HL-60/S4 treated with phorbol 12-myristate 13-acetate at 8.2 ng/mL for 4 days and 3 days (cell line): Measurements from ENCODE around the gene SIVA1.

ENCODE experiments used
- in situ Hi-C: fragments of 300-500 bp; cut with MboI; formaldehyde crosslinking; loops from 2 replicates; pipeline ENCODE4 v1.15.0; 2022; ENCODE audit warnings: low sequenced_read_pairs

Gene SIVA1

DNA sequence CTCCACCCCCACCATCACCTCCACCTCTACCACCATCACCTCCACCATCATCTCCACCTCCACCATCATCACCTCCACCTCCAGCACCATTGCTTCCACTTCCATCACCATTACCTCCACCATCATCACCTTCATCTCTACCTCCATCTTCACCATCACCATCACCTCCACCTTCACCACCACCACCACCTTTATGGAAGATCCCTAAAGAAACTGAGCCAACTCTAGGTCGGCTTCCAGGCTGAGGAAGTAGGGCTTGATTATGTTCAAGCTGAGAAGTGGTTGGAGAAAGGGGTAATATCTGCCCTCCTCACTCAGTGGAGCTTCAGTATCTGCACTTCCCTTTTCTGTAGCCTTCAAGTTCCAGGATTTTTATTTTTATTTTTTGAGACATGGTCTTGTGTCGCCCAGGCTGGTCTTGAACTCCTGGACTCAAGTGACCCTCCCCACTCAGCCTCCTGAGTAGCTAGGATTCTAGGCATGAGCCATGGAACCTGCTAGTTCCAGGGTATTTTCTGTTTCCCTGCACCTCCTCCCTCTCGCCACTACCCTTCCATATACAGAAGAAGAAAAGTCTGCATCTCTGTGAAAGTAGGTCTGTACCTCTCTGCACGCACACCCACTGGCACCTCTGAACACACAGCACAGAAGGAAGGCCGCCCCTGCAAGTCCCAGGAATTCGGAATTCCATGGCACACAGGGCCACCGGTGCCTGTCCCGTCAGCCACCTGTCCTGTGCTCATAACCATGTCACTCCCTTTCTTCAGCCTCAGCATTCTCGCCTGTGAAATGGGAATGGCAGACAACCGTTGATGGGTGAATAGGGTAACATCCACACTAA lies 53.9 kb downstream of the SIVA1 start:
- in situ Hi-C loops = no loop called here

DNA sequence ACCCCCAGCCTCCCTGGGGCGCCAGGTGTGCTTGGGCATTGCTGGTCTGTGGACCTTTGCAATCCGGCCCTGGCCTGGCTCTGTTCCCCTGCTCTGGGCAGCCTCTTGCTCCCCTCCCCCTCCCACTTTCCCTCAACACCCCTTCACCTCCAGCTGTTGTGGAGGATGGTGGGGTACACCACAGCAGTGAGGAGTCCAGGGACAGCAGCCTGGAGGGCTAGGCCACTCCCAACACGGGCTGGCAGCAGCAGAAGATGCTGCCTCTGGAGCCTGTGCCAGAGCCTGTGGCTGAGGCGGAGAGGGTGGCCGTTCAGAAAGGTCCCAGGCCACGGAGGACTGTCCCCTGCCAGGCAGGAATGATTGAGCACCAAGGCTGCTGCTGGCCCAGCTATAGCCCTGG lies 55.5 kb downstream of the SIVA1 start:
- in situ Hi-C loops = no loop called here
